SU-DHL-6 (cell line): ENCODE results near the gene STPG2.

Experiments used
- H2AFZ ChIP-seq: fragments of 200-600 bp; sonication (generic); 2 replicates; pipeline ENCODE4 v1.6.1; 2014; ENCODE audit warnings: low read depth, mild to moderate bottlenecking, moderate library complexity, mixed read lengths, antibody characterized with exemption, low read length; ENCODE audit not compliant: severe bottlenecking
- H3F3A ChIP-seq: fragments of 200-600 bp; shearing (Covaris generic); 2 replicates; pipeline ENCODE4 v1.6.0; 2016; ENCODE audit warnings: antibody characterized with exemption, mild to moderate bottlenecking; ENCODE audit not compliant: insufficient read depth
- H3K27ac ChIP-seq: fragments of 200-600 bp; sonication (generic); 2 replicates; pipeline ENCODE4 v1.5.1; 2016; ENCODE audit warnings: low read depth, mild to moderate bottlenecking, low read length, moderate library complexity, mixed read lengths
- H3K27me3 ChIP-seq: fragments of 200-600 bp; sonication (generic), shearing (Covaris generic); 2 replicates; pipeline ENCODE4 v1.6.0; 2014; ENCODE audit warnings: mild to moderate bottlenecking, low read length
- H3K36me3 ChIP-seq: fragments of 200-600 bp; sonication (generic); 2 replicates; pipeline ENCODE4 v1.6.1; 2014; ENCODE audit warnings: mild to moderate bottlenecking, low read length, mixed read lengths
- H3K4me2 ChIP-seq: fragments of 300-600, 200-600 bp; shearing (Covaris generic), sonication (generic); 2 replicates; pipeline ENCODE4 v1.6.0; 2014; ENCODE audit warnings: low read length, low read depth, mild to moderate bottlenecking; ENCODE audit not compliant: poor library complexity, severe bottlenecking
- H3K4me3 ChIP-seq: fragments of 200-600 bp; sonication (generic); 2 replicates; pipeline ENCODE4 v1.5.1; 2014; ENCODE audit warnings: antibody characterized with exemption, low read length, mild to moderate bottlenecking, mixed read lengths; ENCODE audit not compliant: insufficient read depth, poor library complexity, severe bottlenecking
- H3K79me2 ChIP-seq: fragments of 200-600 bp; sonication (generic); 2 replicates; pipeline ENCODE4 v1.6.1; 2014; ENCODE audit warnings: mild to moderate bottlenecking, low read length, moderate library complexity; ENCODE audit not compliant: insufficient read depth
- H3K9ac ChIP-seq: fragments of 200-600 bp; sonication (generic); 2 replicates; pipeline ENCODE4 v1.7.0; 2014; ENCODE audit warnings: mild to moderate bottlenecking, low read length
- H3K9me2 ChIP-seq: fragments of 200-600 bp; sonication (generic); replicated peaks from 2 replicates; pipeline ENCODE4 v1.6.1; 2014; ENCODE audit warnings: low read length; ENCODE audit not compliant: insufficient read depth
- H3K9me3 ChIP-seq: fragments of 200-600 bp; sonication (generic); 2 replicates; pipeline ENCODE4 v1.6.1; 2014; ENCODE audit warnings: low read length, mixed read lengths; ENCODE audit not compliant: insufficient read depth
- H4K20me1 ChIP-seq: fragments of 200-600 bp; sonication (generic); 2 replicates; pipeline ENCODE4 v1.6.1; 2014; ENCODE audit warnings: low read depth, mild to moderate bottlenecking, antibody characterized with exemption, low read length, moderate library complexity, mixed read lengths
- CTCF ChIP-seq: fragments of 200-600 bp; sonication (generic); IDR thresholded peaks from one replicate; pipeline ENCODE4 v1.5.1; 2017; ENCODE audit warnings: antibody characterized with exemption, mild to moderate bottlenecking, low read length, moderate library complexity; ENCODE audit not compliant: insufficient read depth, poor library complexity, severe bottlenecking
- EZH2phosphoT487 ChIP-seq: fragments of 200-600 bp; sonication (generic), shearing (Covaris generic); conservative IDR thresholded peaks from 2 replicates; pipeline ENCODE4 v1.6.1; 2018; ENCODE audit warnings: mild to moderate bottlenecking, antibody characterized with exemption, low read length, moderate library complexity, mixed read lengths

Gene STPG2

DNA sequence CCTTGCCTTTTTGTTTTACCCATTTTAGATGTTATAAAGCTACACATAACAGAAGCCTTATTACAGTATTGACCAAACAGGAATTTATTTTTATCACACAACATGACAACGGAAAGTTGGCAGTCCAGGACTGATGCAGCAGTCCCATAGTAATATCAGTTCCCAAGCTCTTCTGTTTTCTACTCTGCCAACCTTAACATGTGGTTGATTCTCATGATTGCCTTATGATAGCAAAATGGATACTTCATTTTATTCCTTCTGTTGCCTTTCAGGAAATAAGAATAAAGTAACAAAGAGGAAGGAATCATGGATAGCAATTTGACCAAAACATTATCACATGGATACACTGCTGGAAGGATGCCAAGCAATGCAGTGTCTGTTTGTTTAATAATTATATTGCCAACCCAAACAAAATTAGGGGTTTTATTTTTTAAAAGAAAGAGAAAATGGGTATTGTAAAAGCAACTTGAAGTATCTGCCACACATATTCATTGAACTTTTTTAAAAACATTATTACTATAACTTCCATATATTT lies 275.7 kb downstream of the STPG2 start:
- Histone ChIP-seq H3K9me2 (no peaks in the 10 kb centered on the region), H3K9me3 (no peaks in the 10 kb centered on the region), H3K27ac (no peak overlapping the region), H4K20me1 (no peaks in the 10 kb centered on the region), H3F3A (no peaks in the 10 kb centered on the region), H3K4me2 (no peak overlapping the region), H3K4me3 (no peak overlapping the region), H3K79me2 (no peaks in the 10 kb centered on the region), H3K27me3 (no peaks in the 10 kb centered on the region), H3K9ac (no peak overlapping the region), H3K36me3 (no peaks in the 10 kb centered on the region), H2AFZ (no peak overlapping the region)
- TF ChIP-seq EZH2phosphoT487, result no peak

- Histone ChIP-seq H2AFZ (no peak overlapping the region), H3K9me2 (no peaks in the 10 kb centered on the region), H3K4me3 (no peak overlapping the region), H3K4me2 (no peak overlapping the region), H3F3A (no peaks in the 10 kb centered on the region), H3K27me3 (no peaks in the 10 kb centered on the region), H3K9ac (no peak overlapping the region), H3K9me3 (no peaks in the 10 kb centered on the region), H3K79me2 (no peaks in the 10 kb centered on the region), H4K20me1 (no peaks in the 10 kb centered on the region), H3K27ac (no peak overlapping the region), H3K36me3 (no peaks in the 10 kb centered on the region)
- no peak for TF ChIP-seq EZH2phosphoT487
- TF ChIP-seq CTCF, result no peak
Measured at GRCh38 chr4:97866821-97867556, 276.3 kb downstream of the STPG2 start.

DNA sequence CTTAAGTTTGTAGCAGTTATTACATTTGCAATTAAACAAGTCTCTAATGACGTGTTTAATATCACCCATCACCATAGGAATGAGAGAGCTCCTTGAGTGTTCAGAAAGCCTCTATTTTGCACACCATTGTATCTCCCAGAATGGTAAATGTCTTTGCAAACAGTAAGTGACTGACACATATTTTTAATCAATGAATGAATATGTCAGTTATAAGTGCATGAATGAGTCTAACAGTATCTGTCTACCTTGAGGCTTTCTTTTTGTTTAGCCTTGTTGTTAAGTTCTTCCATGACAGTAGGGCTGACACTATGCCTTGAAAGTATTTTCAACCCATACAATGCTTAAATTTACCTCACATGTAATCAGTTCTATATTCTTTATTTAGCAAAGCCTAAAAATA lies 292.2 kb downstream of the STPG2 start:
- no peaks in the 10 kb centered on the region for H3K27me3 ChIP-seq
- no peaks in the 10 kb centered on the region for H3F3A ChIP-seq
- H4K20me1 ChIP-seq, result no peaks in the 10 kb centered on the region
- TF ChIP-seq EZH2phosphoT487 (no peak), CTCF (no peak)
- no peaks in the 10 kb centered on the region for H3K9me2 ChIP-seq
- no peaks in the 10 kb centered on the region for H3K9me3 ChIP-seq
- no peak overlapping the region for H3K4me2 ChIP-seq
- H3K9ac ChIP-seq, result no peak overlapping the region
- H3K27ac ChIP-seq, result no peak overlapping the region
- H3K36me3 ChIP-seq, result no peaks in the 10 kb centered on the region
- no peak overlapping the region for H3K4me3 ChIP-seq
- H2AFZ ChIP-seq, result no peak overlapping the region
- H3K79me2 ChIP-seq, result no peaks in the 10 kb centered on the region

DNA sequence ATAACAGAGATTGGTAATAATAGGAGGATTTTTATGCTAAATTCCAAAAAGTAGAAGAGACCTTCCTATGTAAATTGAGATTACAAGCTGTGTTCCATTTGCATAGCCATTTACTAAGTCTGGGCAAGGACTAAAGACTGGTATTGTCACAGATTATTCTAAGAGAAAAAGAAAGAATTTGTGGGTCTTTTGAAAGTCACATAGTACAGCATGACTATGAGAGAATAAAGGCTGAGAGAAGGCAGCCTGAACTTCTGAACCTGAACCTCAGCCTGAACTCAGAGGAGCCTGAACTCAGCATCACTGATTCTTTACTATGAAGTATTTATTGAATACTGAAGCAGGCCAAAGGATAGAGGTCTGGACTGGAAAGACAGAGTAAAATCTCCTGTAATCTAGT lies 297.5 kb downstream of the STPG2 start:
- H3K27ac ChIP-seq, result no peak overlapping the region
- H3K36me3 ChIP-seq, result no peaks in the 10 kb centered on the region
- no peaks in the 10 kb centered on the region for H3K9me2 ChIP-seq
- no peak overlapping the region for H3K9ac ChIP-seq
- H4K20me1 ChIP-seq, result no peaks in the 10 kb centered on the region
- H3K79me2 ChIP-seq, result no peaks in the 10 kb centered on the region
- H2AFZ ChIP-seq, result no peak overlapping the region
- H3K4me2 ChIP-seq, result no peak overlapping the region
- H3F3A ChIP-seq, result no peaks in the 10 kb centered on the region
- H3K4me3 ChIP-seq, result no peak overlapping the region
- TF ChIP-seq EZH2phosphoT487 (no peak), CTCF (no peak)
- no peaks in the 10 kb centered on the region for H3K27me3 ChIP-seq
- H3K9me3 ChIP-seq, result no peaks in the 10 kb centered on the region
